Measurements from ENCODE around the gene ATP13A1. TPM values are rescaled to one million over a fixed set of nuclear protein-coding genes. Genes with fewer than 3 reads are reported as not detected.

The ATP13A1 gene
- total RNA-seq, 1 experiment from 2014 or later = 39.6 TPM

- DNase-seq = no peak
- Histone ChIP-seq H3K79me2 (ENCODE audit: low read length) (peaks cover 44% of the 10 kb centered on the region), H3K4me1 (ENCODE audit: low read length) (peaks cover 20% of the 10 kb centered on the region), H3K27ac (ENCODE audit: low read length) (peak overlapping the region; percentile 77), H3K4me2 (ENCODE audit: low read depth, low read length, poor library complexity, severe bottlenecking) (peak overlapping the region; percentile 74), H3K27me3 (ENCODE audit: low read length) (no peaks in the 10 kb centered on the region), H2AFZ (ENCODE audit: low read length) (no peak overlapping the region), H4K20me1 (ENCODE audit: insufficient read depth, low read depth, low read length) (peaks cover 30% of the 10 kb centered on the region), H3K36me3 (ENCODE audit: insufficient read depth, low read length) (peaks cover 29% of the 10 kb centered on the region), H3K9me2 (replicated peaks; ENCODE audit: insufficient read depth, low read length) (no peaks in the 10 kb centered on the region), H3K4me3 (ENCODE audit: low read length) (peak overlapping the region; percentile 98), H3K9ac (ENCODE audit: low read length) (peak overlapping the region; percentile 97), H3K9me3 (ENCODE audit: low read length) (no peaks in the 10 kb centered on the region)
These were observed 2.3 kb downstream of the ATP13A1 start for GRCh38 chr19:19661141-19661674.

- H3K9ac ChIP-seq (ENCODE audit: low read length) = no peak overlapping the region
- peaks cover 44% of the 10 kb centered on the region for H3K79me2 ChIP-seq (ENCODE audit: low read length)
- peaks cover 34% of the 10 kb centered on the region for H4K20me1 ChIP-seq (ENCODE audit: insufficient read depth, low read depth, low read length)
- H3K4me2 ChIP-seq (ENCODE audit: low read depth, low read length, poor library complexity, severe bottlenecking) = no peak overlapping the region
- no peaks in the 10 kb centered on the region for H3K9me3 ChIP-seq (ENCODE audit: low read length)
- no peak overlapping the region for H3K27ac ChIP-seq (ENCODE audit: low read length)
- peaks cover 20% of the 10 kb centered on the region for H3K4me1 ChIP-seq (ENCODE audit: low read length)
- H2AFZ ChIP-seq (ENCODE audit: low read length) = no peak overlapping the region
- H3K27me3 ChIP-seq (ENCODE audit: low read length) = no peaks in the 10 kb centered on the region
- no peak for DNase-seq
- no peaks in the 10 kb centered on the region for H3K9me2 ChIP-seq (replicated peaks; ENCODE audit: insufficient read depth, low read length)
- H3K36me3 ChIP-seq (ENCODE audit: insufficient read depth, low read length) = peaks cover 34% of the 10 kb centered on the region
- no peak overlapping the region for H3K4me3 ChIP-seq (ENCODE audit: low read length)
These were observed 3.7 kb downstream of the ATP13A1 start for GRCh38 chr19:19659646-19660245.

GRCh38 chr19:19657397-19657783 lies 6.1 kb downstream of the ATP13A1 start:
- Histone ChIP-seq H3K27ac (ENCODE audit: low read length) (no peak overlapping the region), H3K9ac (ENCODE audit: low read length) (no peak overlapping the region), H3K27me3 (ENCODE audit: low read length) (no peaks in the 10 kb centered on the region), H3K36me3 (ENCODE audit: insufficient read depth, low read length) (peaks cover 40% of the 10 kb centered on the region), H3K4me3 (ENCODE audit: low read length) (no peak overlapping the region), H3K4me2 (ENCODE audit: low read depth, low read length, poor library complexity, severe bottlenecking) (no peak overlapping the region), H3K4me1 (ENCODE audit: low read length) (peaks cover 17% of the 10 kb centered on the region), H2AFZ (ENCODE audit: low read length) (no peak overlapping the region), H3K9me3 (ENCODE audit: low read length) (no peaks in the 10 kb centered on the region), H4K20me1 (ENCODE audit: insufficient read depth, low read depth, low read length) (peaks cover 32% of the 10 kb centered on the region), H3K9me2 (replicated peaks; ENCODE audit: insufficient read depth, low read length) (no peaks in the 10 kb centered on the region), H3K79me2 (ENCODE audit: low read length) (peaks cover 35% of the 10 kb centered on the region)
- no peak for DNase-seq

- H3K27ac ChIP-seq (ENCODE audit: low read length) = no peak overlapping the region
- no peak for DNase-seq
- H4K20me1 ChIP-seq (ENCODE audit: insufficient read depth, low read depth, low read length) = peaks cover 28% of the 10 kb centered on the region
- peaks cover 15% of the 10 kb centered on the region for H3K4me1 ChIP-seq (ENCODE audit: low read length)
- H3K9ac ChIP-seq (ENCODE audit: low read length) = no peak overlapping the region
- H3K9me3 ChIP-seq (ENCODE audit: low read length) = no peaks in the 10 kb centered on the region
- no peaks in the 10 kb centered on the region for H3K9me2 ChIP-seq (replicated peaks; ENCODE audit: insufficient read depth, low read length)
- H3K79me2 ChIP-seq (ENCODE audit: low read length) = peaks cover 28% of the 10 kb centered on the region
- no peak overlapping the region for H3K4me3 ChIP-seq (ENCODE audit: low read length)
- H2AFZ ChIP-seq (ENCODE audit: low read length) = no peak overlapping the region
- no peaks in the 10 kb centered on the region for H3K27me3 ChIP-seq (ENCODE audit: low read length)
- H3K36me3 ChIP-seq (ENCODE audit: insufficient read depth, low read length) = peaks cover 44% of the 10 kb centered on the region
- no peak overlapping the region for H3K4me2 ChIP-seq (ENCODE audit: low read depth, low read length, poor library complexity, severe bottlenecking)
These were observed 6.8 kb downstream of the ATP13A1 start for GRCh38 chr19:19656451-19657396.

GRCh38 chr19:19655641-19656343 lies 7.7 kb downstream of the ATP13A1 start:
- Histone ChIP-seq H3K4me2 (ENCODE audit: low read depth, low read length, poor library complexity, severe bottlenecking) (no peak overlapping the region), H3K9ac (ENCODE audit: low read length) (no peak overlapping the region), H3K9me3 (ENCODE audit: low read length) (no peaks in the 10 kb centered on the region), H2AFZ (ENCODE audit: low read length) (no peak overlapping the region), H3K27me3 (ENCODE audit: low read length) (no peaks in the 10 kb centered on the region), H4K20me1 (ENCODE audit: insufficient read depth, low read depth, low read length) (peaks cover 19% of the 10 kb centered on the region), H3K4me1 (ENCODE audit: low read length) (peaks cover 7% of the 10 kb centered on the region), H3K4me3 (ENCODE audit: low read length) (no peak overlapping the region), H3K9me2 (replicated peaks; ENCODE audit: insufficient read depth, low read length) (no peaks in the 10 kb centered on the region), H3K27ac (ENCODE audit: low read length) (no peak overlapping the region), H3K36me3 (ENCODE audit: insufficient read depth, low read length) (peaks cover 36% of the 10 kb centered on the region), H3K79me2 (ENCODE audit: low read length) (peaks cover 19% of the 10 kb centered on the region)
- no peak for DNase-seq

GRCh38 chr19:19655051-19655594 lies 8.4 kb downstream of the ATP13A1 start:
- Histone ChIP-seq H3K36me3 (ENCODE audit: insufficient read depth, low read length) (peaks cover 36% of the 10 kb centered on the region), H3K9me2 (replicated peaks; ENCODE audit: insufficient read depth, low read length) (no peaks in the 10 kb centered on the region), H4K20me1 (ENCODE audit: insufficient read depth, low read depth, low read length) (peaks cover 18% of the 10 kb centered on the region), H3K4me1 (ENCODE audit: low read length) (peaks cover 7% of the 10 kb centered on the region), H3K9me3 (ENCODE audit: low read length) (no peaks in the 10 kb centered on the region), H3K4me2 (ENCODE audit: low read depth, low read length, poor library complexity, severe bottlenecking) (no peak overlapping the region), H3K4me3 (ENCODE audit: low read length) (no peak overlapping the region), H3K27me3 (ENCODE audit: low read length) (no peaks in the 10 kb centered on the region), H3K27ac (ENCODE audit: low read length) (no peak overlapping the region), H2AFZ (ENCODE audit: low read length) (no peak overlapping the region), H3K9ac (ENCODE audit: low read length) (no peak overlapping the region), H3K79me2 (ENCODE audit: low read length) (peaks cover 14% of the 10 kb centered on the region)
- no peak for DNase-seq

- no peak overlapping the region for H3K27ac ChIP-seq (ENCODE audit: low read length)
- H3K27me3 ChIP-seq (ENCODE audit: low read length) = no peaks in the 10 kb centered on the region
- H2AFZ ChIP-seq (ENCODE audit: low read length) = no peak overlapping the region
- peaks cover 33% of the 10 kb centered on the region for H3K36me3 ChIP-seq (ENCODE audit: insufficient read depth, low read length)
- H3K79me2 ChIP-seq (ENCODE audit: low read length) = peaks cover 7% of the 10 kb centered on the region
- no peaks in the 10 kb centered on the region for H3K9me2 ChIP-seq (replicated peaks; ENCODE audit: insufficient read depth, low read length)
- H3K9ac ChIP-seq (ENCODE audit: low read length) = no peak overlapping the region
- no peak overlapping the region for H3K4me2 ChIP-seq (ENCODE audit: low read depth, low read length, poor library complexity, severe bottlenecking)
- peaks cover 7% of the 10 kb centered on the region for H3K4me1 ChIP-seq (ENCODE audit: low read length)
- peaks cover 11% of the 10 kb centered on the region for H4K20me1 ChIP-seq (ENCODE audit: insufficient read depth, low read depth, low read length)
- H3K4me3 ChIP-seq (ENCODE audit: low read length) = no peak overlapping the region
- no peaks in the 10 kb centered on the region for H3K9me3 ChIP-seq (ENCODE audit: low read length)
- DNase-seq = no peak
These were observed 9.0 kb downstream of the ATP13A1 start for GRCh38 chr19:19654441-19654840.
